Fibroblast of mammary gland (primary cell): ENCODE measurements around the gene HMMR.
"Not testable (repeated sequence)": the region's sequence is repeated elsewhere in the genome, so short reads cannot be mapped to it uniquely, and the experiment has no call there.

Source experiments
- DNase-seq: peaks from one replicate; pipeline ENCODE4 v3.0.0-alpha.2; 2010; ENCODE audit warnings: low read depth
- H3K4me3 ChIP-seq: 2 replicates; pipeline ENCODE4 v1.5.1; 2011; ENCODE audit warnings: low read depth, mild to moderate bottlenecking, low read length, moderate library complexity; ENCODE audit not compliant: control insufficient read depth
- TF ChIP-seq, protein P1 (sequence below): conservative IDR thresholded peaks from 2 replicates; pipeline ENCODE4 v1.5.1; 2011; ENCODE audit warnings: low read depth, low read length, inconsistent platforms; ENCODE audit not compliant: control insufficient read depth, insufficient read depth

HMMR gene

DNA sequence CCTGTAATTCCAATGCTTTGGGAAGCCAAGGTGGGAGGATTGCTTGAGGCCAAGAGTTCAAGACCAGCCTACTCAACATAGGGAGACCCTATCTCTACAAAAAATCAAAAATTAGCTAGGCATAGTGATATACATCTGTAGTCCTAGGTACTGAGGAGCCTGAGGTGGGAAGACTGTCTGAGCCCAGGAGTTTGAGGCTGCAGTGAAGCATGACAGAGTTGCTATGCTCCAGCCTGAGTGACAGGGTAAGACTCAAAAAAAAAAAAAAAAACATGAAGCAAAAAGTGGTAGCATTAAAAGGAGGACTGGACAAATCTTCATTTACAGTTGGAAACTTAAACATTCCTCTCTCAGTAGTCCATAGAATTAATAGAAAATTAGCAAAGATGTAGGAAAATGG, 13.2 kb upstream of the HMMR start:
- no peak overlapping the region for H3K4me3 ChIP-seq
- no peak for DNase-seq
- TF ChIP-seq, protein P1, sequence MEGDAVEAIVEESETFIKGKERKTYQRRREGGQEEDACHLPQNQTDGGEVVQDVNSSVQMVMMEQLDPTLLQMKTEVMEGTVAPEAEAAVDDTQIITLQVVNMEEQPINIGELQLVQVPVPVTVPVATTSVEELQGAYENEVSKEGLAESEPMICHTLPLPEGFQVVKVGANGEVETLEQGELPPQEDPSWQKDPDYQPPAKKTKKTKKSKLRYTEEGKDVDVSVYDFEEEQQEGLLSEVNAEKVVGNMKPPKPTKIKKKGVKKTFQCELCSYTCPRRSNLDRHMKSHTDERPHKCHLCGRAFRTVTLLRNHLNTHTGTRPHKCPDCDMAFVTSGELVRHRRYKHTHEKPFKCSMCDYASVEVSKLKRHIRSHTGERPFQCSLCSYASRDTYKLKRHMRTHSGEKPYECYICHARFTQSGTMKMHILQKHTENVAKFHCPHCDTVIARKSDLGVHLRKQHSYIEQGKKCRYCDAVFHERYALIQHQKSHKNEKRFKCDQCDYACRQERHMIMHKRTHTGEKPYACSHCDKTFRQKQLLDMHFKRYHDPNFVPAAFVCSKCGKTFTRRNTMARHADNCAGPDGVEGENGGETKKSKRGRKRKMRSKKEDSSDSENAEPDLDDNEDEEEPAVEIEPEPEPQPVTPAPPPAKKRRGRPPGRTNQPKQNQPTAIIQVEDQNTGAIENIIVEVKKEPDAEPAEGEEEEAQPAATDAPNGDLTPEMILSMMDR = no peak

DNA sequence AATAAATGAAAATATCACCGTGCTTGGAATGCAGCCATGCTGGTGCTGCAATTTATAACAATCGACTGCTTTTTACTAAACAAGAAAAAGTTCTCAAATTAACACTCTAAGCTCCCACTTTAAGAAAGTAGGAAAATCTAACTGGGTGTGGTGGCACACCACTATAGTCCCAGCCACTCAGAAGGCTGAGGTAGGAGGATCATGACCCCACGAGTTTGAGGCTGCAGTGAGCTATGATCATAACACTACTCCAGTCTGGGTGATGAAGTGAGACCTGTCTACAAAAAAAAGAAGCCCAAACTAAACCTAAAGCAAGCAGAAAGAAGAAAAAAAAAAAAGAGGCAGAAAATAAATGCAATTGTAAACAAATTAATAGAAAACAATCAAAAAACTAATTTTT, 12.6 kb upstream of the HMMR start:
- TF ChIP-seq, protein P1 = no peak
- no peak overlapping the region for H3K4me3 ChIP-seq
- no peak for DNase-seq

DNA sequence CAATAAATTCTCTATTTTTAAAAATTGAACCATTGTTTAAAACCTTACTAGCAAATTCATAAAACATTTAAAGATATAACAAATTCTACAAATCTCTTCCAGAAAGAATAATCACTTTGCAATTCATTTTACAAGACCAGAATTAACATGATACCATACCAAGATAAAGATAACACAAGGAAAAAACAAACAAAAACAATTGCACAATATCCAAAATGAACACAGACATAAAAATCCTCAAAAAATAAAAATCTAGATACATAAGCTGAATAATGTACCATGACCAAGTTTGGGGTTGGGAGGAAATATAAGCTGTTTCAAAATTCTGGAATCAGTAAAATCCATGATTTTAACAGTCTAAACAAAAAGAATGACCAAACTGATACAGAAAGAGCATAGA, 11.9 kb upstream of the HMMR start:
- TF ChIP-seq, protein P1 = no peak
- no peak for DNase-seq
- H3K4me3 ChIP-seq = no peak overlapping the region

DNA sequence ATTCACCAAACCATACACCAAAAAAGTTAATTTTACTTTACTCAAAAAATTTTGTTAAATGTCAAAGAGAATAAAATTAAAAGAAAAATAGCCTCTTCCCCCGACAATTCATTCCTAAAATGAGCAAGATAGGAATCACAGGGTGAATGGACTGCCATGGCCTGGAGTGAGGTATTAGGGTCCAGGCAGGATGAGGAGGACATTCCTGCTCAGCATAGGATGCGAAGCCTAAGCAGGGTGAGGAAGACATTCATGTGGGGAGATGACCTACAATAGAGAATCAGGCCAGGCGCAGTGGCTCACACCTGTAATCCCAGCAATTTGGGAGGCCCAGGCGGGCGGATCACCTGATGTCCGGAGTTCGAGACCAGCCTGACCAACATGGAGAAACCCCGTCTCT, 8.9 kb upstream of the HMMR start:
- TF ChIP-seq, protein P1 = no peak
- no peak overlapping the region for H3K4me3 ChIP-seq
- no peak for DNase-seq

DNA sequence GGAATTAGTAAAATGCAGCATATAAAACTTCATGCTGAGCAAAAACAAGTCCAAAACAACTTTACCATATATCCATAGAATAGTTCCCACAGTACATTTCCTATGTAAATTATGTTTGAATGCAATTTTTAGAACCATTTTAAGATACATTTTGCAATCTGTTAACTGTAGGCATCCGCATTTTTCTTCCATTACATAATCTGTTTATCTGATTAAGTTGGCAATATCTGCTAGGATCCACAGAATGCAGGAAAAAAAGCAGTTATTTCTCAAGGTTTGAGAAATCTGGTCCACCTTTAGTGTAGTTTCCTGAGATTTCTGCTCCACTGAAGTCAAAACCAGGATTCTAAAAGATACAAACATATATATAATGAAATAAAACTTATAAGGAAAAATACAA, 6.7 kb upstream of the HMMR start:
- H3K4me3 ChIP-seq = no peak overlapping the region
- TF ChIP-seq, protein P1 = no peak
- no peak for DNase-seq

DNA sequence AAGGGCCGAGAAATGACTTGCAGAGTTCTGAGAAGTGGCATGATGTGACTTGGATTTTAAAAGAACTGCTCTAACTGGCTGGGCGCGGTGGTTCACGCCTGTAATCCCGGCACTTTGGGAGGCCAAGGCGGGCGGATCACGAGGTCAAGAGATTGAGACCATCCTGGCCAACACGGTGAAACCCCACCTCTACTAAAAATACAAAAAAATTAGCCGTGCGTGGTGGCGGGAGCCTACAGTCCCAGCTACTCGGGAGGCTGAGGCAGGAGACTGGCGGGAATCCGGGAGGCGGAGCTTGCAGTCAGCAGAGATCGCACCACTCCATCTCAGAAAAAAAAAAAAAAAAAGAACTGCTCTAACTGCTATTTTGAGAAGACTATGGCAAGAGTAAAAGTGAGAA, 5.0 kb upstream of the HMMR start:
- DNase-seq, H3K4me3 ChIP-seq: not testable (repeated sequence)

DNA sequence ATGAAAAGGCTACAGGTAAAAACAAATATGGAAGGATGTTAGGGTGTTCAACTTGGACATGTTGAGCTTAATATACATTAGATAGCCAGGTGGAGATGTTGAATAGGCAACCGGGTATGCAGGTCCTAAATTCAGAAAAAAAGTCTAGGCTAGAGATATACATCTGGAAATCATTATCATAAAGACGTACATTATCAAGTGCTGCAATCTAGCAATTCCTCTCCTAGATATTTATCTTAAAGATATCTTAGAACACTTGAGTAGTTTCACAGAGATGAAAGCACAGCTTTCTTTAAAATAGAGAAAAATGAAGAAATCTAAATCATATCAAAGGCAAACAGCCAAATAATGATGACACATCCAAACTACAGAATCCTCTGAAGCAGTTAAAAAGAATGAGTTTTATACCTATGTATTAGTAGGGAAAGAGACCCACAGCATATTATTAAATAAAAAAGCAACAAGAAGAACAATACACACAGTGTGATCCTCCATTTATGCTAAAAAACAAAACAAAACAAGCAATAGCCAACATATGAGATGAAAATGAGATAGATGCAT, 4.3 kb upstream of the HMMR start:
- TF ChIP-seq, protein P1 = no peak
- H3K4me3 ChIP-seq = no peak overlapping the region

More for the DNA sequence above, 4.3 kb upstream of the HMMR start:
- DNase-seq = no peak
